GM23338 (cell line): ENCODE measurements around the gene GCDH. TPM values are rescaled to one million over a fixed set of nuclear protein-coding genes. Genes with fewer than 3 reads are reported as not detected.

Experiments used
- ATAC-seq: fragments of 200-7000 bp; cut with Tn5 transposase; 3 replicates; pipeline ENCODE4 v1.9.1; 2020
- DNase-seq: peaks from one replicate; pipeline ENCODE4 v3.0.0-alpha.2; 2015; ENCODE audit warnings: low spot score
- H2AFZ ChIP-seq: fragments of 200-600 bp; sonication (generic); 2 replicates; pipeline ENCODE4 v1.8.0; 2016; ENCODE audit warnings: antibody characterized with exemption, mild to moderate bottlenecking, moderate library complexity
- H3F3A ChIP-seq: fragments of 200-600 bp; sonication (generic); replicated peaks from 2 replicates; pipeline ENCODE4 v1.8.0; 2017; ENCODE audit warnings: antibody characterized with exemption, mixed run types, low read depth
- H3K27ac ChIP-seq: fragments of 200-600 bp; sonication (generic); 2 replicates; pipeline ENCODE4 v1.6.1; 2016; ENCODE audit warnings: low read depth
- H3K27me3 ChIP-seq: fragments of 200-600 bp; sonication (generic); 2 replicates; pipeline ENCODE4 v1.8.0; 2016; ENCODE audit warnings: mild to moderate bottlenecking, mixed run types, moderate library complexity; ENCODE audit not compliant: insufficient read depth
- H3K36me3 ChIP-seq: fragments of 200-600 bp; sonication (generic); 2 replicates; pipeline ENCODE4 v1.8.0; 2016; ENCODE audit warnings: mild to moderate bottlenecking; ENCODE audit not compliant: insufficient read depth
- H3K4me1 ChIP-seq: fragments of 200-600 bp; sonication (generic); 2 replicates; pipeline ENCODE4 v1.8.0; 2016; ENCODE audit warnings: mild to moderate bottlenecking, moderate library complexity; ENCODE audit not compliant: insufficient read depth
- H3K4me2 ChIP-seq: fragments of 200-600 bp; sonication (generic); 2 replicates; pipeline ENCODE4 v1.7.1; 2017; ENCODE audit warnings: mixed run types
- H3K4me3 ChIP-seq: fragments of 200-600 bp; sonication (generic); 2 replicates; pipeline ENCODE4 v1.6.1; 2016; ENCODE audit warnings: mixed run types
- H3K79me2 ChIP-seq: fragments of 200-600 bp; sonication (generic); replicated peaks from 2 replicates; pipeline ENCODE4 v1.8.0; 2017; ENCODE audit warnings: mild to moderate bottlenecking; ENCODE audit not compliant: insufficient read depth
- H3K9me2 ChIP-seq: fragments of 200-600 bp; sonication (generic); 2 replicates; pipeline ENCODE4 v1.8.0; 2017; ENCODE audit not compliant: insufficient read depth
- H4K20me1 ChIP-seq: fragments of 200-600 bp; sonication (generic); replicated peaks from 2 replicates; pipeline ENCODE4 v1.8.0; 2017; ENCODE audit warnings: mild to moderate bottlenecking; ENCODE audit not compliant: insufficient read depth
- H3K27ac Mint-ChIP-seq: 2 replicates; pipeline ENCODE4 v1.8.0; 2020; ENCODE audit warnings: inconsistent platforms, mild to moderate bottlenecking, moderate library complexity, mixed read lengths
- H3K27me3 Mint-ChIP-seq: 3 replicates; pipeline ENCODE4 v1.8.0; 2022; ENCODE audit warnings: low read depth, mild to moderate bottlenecking, moderate library complexity, mixed read lengths, inconsistent platforms; ENCODE audit not compliant: insufficient read depth, poor library complexity
- H3K36me3 Mint-ChIP-seq: 3 replicates; pipeline ENCODE4 v1.8.0; 2021; ENCODE audit warnings: low read depth, mild to moderate bottlenecking, inconsistent platforms, moderate library complexity, mixed read lengths
- H3K4me1 Mint-ChIP-seq: 3 replicates; pipeline ENCODE4 v1.8.0; 2020; ENCODE audit warnings: mild to moderate bottlenecking, inconsistent platforms, mixed read lengths
- H3K4me3 Mint-ChIP-seq: 3 replicates; pipeline ENCODE4 v1.8.0; 2021; ENCODE audit warnings: moderate library complexity, mild to moderate bottlenecking, inconsistent platforms, mixed read lengths
- H3K9me3 Mint-ChIP-seq: 3 replicates; pipeline ENCODE4 v1.8.0; 2020; ENCODE audit warnings: moderate library complexity, mild to moderate bottlenecking, inconsistent platforms, mixed read lengths
- CREB1 ChIP-seq: fragments of 250-450 bp; sonication (Bioruptor Pico); IDR thresholded peaks from 2 replicates; pipeline ENCODE4 v1.5.0; 2020; ENCODE audit warnings: low read depth, mild to moderate bottlenecking, moderate library complexity
- CTCF ChIP-seq, 2 experiments: fragments of 200-600 bp in 1 of 2; sonication (generic) in 1 of 2; conservative IDR thresholded peaks; 2 replicates each; pipeline versions ENCODE4 v1.5.1 to v1.6.1; 2016 to 2017; ENCODE audit warnings: antibody characterized with exemption in 2 of 2, low read depth in 2 of 2, mild to moderate bottlenecking in 2 of 2, moderate library complexity in 1 of 2
- EZH2phosphoT487 ChIP-seq: fragments of 200-600 bp; sonication (generic); IDR thresholded peaks from one replicate; pipeline ENCODE4 v1.8.1; 2018; ENCODE audit warnings: antibody characterized with exemption; ENCODE audit not compliant: unreplicated experiment
- JUNB ChIP-seq: IDR thresholded peaks from one replicate; pipeline ENCODE4 v1.6.1; 2016; ENCODE audit warnings: antibody characterized with exemption; ENCODE audit not compliant: unreplicated experiment
- NANOG ChIP-seq: IDR thresholded peaks from 2 replicates; pipeline ENCODE4 v1.6.1; 2016; ENCODE audit warnings: antibody characterized with exemption, borderline replicate concordance
- POLR2AphosphoS5 ChIP-seq: IDR thresholded peaks from 2 replicates; pipeline ENCODE4 v1.6.1; 2016; ENCODE audit warnings: antibody characterized with exemption, low read depth
- STAT1 ChIP-seq: IDR thresholded peaks from one replicate; pipeline ENCODE4 v1.6.1; 2016; ENCODE audit warnings: antibody characterized with exemption; ENCODE audit not compliant: unreplicated experiment
- ZNF114 ChIP-seq: fragments of 250-450 bp; sonication (Bioruptor Pico); IDR thresholded peaks from 2 replicates; pipeline ENCODE4 v1.5.0; 2020; ENCODE audit warnings: mild to moderate bottlenecking, moderate library complexity
- polyA plus RNA-seq: library from polyadenylated mRNA; unstranded; fragments of >200 nt; fragmentation: Nextera tagmentation; extraction: Ambion mirVana; gene quantifications from 2 replicates; pipeline ENCODE4 v1.2.1, GENCODE V29; 2016
- total RNA-seq: library from RNA; depleted of rRNA; stranded (reverse); fragments of >200 nt; shearing (Covaris generic); gene quantifications from 2 replicates; pipeline ENCODE4 v1.2.3, GENCODE V29; 2014
- TF ChIP-seq, protein P1 (sequence below): IDR thresholded peaks from one replicate; pipeline ENCODE4 v1.6.1; 2018; ENCODE audit warnings: antibody characterized with exemption; ENCODE audit not compliant: unreplicated experiment

Gene GCDH
- total and polyA plus RNA-seq, 2 experiments from 2014 or later: 54.1 to 99.8 TPM

- Mint-ChIP-seq H3K27ac (no peak overlapping the region), H3K4me1 (peaks cover 17% of the 10 kb centered on the region), H3K4me3 (no peak overlapping the region), H3K9me3 (no peaks in the 10 kb centered on the region), H3K36me3 (peaks cover 59% of the 10 kb centered on the region), H3K27me3 (peaks cover 6% of the 10 kb centered on the region)
- H3F3A ChIP-seq: no peaks in the 10 kb centered on the region
- ATAC-seq (no peak), DNase-seq (no peak)
- H3K4me3 ChIP-seq: no peak overlapping the region
- peaks cover 27% of the 10 kb centered on the region for H3K79me2 ChIP-seq
- H3K27ac ChIP-seq: no peak overlapping the region
- no peaks in the 10 kb centered on the region for H3K9me2 ChIP-seq
- TF ChIP-seq JUNB (no peak), STAT1 (no peak), POLR2AphosphoS5 (no peak), EZH2phosphoT487 (no peak), ZNF114 (no peak), NANOG (no peak)
- TF ChIP-seq, protein P1, sequence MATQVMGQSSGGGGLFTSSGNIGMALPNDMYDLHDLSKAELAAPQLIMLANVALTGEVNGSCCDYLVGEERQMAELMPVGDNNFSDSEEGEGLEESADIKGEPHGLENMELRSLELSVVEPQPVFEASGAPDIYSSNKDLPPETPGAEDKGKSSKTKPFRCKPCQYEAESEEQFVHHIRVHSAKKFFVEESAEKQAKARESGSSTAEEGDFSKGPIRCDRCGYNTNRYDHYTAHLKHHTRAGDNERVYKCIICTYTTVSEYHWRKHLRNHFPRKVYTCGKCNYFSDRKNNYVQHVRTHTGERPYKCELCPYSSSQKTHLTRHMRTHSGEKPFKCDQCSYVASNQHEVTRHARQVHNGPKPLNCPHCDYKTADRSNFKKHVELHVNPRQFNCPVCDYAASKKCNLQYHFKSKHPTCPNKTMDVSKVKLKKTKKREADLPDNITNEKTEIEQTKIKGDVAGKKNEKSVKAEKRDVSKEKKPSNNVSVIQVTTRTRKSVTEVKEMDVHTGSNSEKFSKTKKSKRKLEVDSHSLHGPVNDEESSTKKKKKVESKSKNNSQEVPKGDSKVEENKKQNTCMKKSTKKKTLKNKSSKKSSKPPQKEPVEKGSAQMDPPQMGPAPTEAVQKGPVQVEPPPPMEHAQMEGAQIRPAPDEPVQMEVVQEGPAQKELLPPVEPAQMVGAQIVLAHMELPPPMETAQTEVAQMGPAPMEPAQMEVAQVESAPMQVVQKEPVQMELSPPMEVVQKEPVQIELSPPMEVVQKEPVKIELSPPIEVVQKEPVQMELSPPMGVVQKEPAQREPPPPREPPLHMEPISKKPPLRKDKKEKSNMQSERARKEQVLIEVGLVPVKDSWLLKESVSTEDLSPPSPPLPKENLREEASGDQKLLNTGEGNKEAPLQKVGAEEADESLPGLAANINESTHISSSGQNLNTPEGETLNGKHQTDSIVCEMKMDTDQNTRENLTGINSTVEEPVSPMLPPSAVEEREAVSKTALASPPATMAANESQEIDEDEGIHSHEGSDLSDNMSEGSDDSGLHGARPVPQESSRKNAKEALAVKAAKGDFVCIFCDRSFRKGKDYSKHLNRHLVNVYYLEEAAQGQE: no peak
- no peaks in the 10 kb centered on the region for H3K27me3 ChIP-seq
- peaks cover 7% of the 10 kb centered on the region; the same call in 1 of the 2 replicates for H3K4me1 ChIP-seq
- H3K4me2 ChIP-seq: no peak overlapping the region
- no peak overlapping the region for H2AFZ ChIP-seq
- H3K36me3 ChIP-seq: peaks cover 34% of the 10 kb centered on the region
- H4K20me1 ChIP-seq: no peaks in the 10 kb centered on the region; the same call in 1 of the 2 replicates
Measured at GRCh38 chr19:12930002-12930645, 39.2 kb downstream of the GCDH start.

- H3K79me2 ChIP-seq: peaks cover 27% of the 10 kb centered on the region
- peak overlapping the region; percentile 81 for H2AFZ ChIP-seq
- no peaks in the 10 kb centered on the region for H3K27me3 ChIP-seq
- DNase-seq (no peak), ATAC-seq (no peak)
- no peaks in the 10 kb centered on the region for H3K9me2 ChIP-seq
- no peak overlapping the region for H3K27ac ChIP-seq
- Mint-ChIP-seq H3K9me3 (no peaks in the 10 kb centered on the region), H3K4me1 (peaks cover 27% of the 10 kb centered on the region), H3K27me3 (peaks cover 6% of the 10 kb centered on the region), H3K27ac (peak overlapping the region; percentile 54), H3K4me3 (peak overlapping the region; percentile 96), H3K36me3 (peaks cover 36% of the 10 kb centered on the region)
- no peaks in the 10 kb centered on the region; the same call in 1 of the 2 replicates for H4K20me1 ChIP-seq
- peaks cover 16% of the 10 kb centered on the region; the same call in 1 of the 2 replicates for H3K4me1 ChIP-seq
- peak overlapping the region; percentile 97 for H3K4me2 ChIP-seq
- TF ChIP-seq NANOG (no peak), EZH2phosphoT487 (no peak), POLR2AphosphoS5 (no peak), CTCF (conservative IDR thresholded peaks at IDR 0.05; ENCODE audit: low read depth in 2 of 2) (no peak), CREB1 (CRISPR knock-in tag) (no peak)
- peaks cover 10% of the 10 kb centered on the region for H3F3A ChIP-seq
- H3K4me3 ChIP-seq: peak overlapping the region; percentile 99
- H3K36me3 ChIP-seq: peaks cover 15% of the 10 kb centered on the region
Measured at GRCh38 chr19:12932392-12933286, 41.7 kb downstream of the GCDH start.
